Activated naive CD8-positive, alpha-beta T cell (primary cell): Measurements from ENCODE around the gene KLHDC9.
"Not testable (repeated sequence)": the region's sequence is repeated elsewhere in the genome, so short reads cannot be mapped to it uniquely, and the experiment has no call there.

Source experiments
- H3K27ac Mint-ChIP-seq: one replicate; pipeline ENCODE4 v1.8.0; 2021; ENCODE audit warnings: mixed read lengths
- H3K27me3 Mint-ChIP-seq: one replicate; pipeline ENCODE4 v1.8.0; 2021; ENCODE audit warnings: mixed read lengths
- H3K36me3 Mint-ChIP-seq: one replicate; pipeline ENCODE4 v1.8.0; 2021; ENCODE audit warnings: mixed read lengths
- H3K4me1 Mint-ChIP-seq: one replicate; pipeline ENCODE4 v1.8.0; 2021; ENCODE audit warnings: low read depth, mixed read lengths
- H3K4me3 Mint-ChIP-seq: one replicate; pipeline ENCODE4 v1.8.0; 2021; ENCODE audit warnings: mild to moderate bottlenecking, mixed read lengths
- H3K9me3 Mint-ChIP-seq: one replicate; pipeline ENCODE4 v1.8.0; 2021; ENCODE audit warnings: low read depth, mixed read lengths

KLHDC9 gene, protein sequence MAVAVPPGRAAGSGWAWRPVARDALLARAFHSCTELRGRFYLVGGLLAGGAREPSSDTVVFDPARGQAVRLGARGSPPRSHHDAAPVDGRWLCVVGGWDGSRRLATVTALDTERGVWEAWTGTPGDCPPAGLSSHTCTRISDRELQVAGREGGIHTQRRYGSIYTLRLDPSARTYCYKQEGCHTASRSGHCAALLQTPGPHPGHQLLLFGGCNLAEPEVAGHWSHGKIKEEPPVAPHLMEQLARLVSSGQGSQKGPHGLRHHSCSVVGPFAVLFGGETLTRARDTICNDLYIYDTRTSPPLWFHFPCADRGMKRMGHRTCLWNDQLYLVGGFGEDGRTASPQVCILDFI

DNA sequence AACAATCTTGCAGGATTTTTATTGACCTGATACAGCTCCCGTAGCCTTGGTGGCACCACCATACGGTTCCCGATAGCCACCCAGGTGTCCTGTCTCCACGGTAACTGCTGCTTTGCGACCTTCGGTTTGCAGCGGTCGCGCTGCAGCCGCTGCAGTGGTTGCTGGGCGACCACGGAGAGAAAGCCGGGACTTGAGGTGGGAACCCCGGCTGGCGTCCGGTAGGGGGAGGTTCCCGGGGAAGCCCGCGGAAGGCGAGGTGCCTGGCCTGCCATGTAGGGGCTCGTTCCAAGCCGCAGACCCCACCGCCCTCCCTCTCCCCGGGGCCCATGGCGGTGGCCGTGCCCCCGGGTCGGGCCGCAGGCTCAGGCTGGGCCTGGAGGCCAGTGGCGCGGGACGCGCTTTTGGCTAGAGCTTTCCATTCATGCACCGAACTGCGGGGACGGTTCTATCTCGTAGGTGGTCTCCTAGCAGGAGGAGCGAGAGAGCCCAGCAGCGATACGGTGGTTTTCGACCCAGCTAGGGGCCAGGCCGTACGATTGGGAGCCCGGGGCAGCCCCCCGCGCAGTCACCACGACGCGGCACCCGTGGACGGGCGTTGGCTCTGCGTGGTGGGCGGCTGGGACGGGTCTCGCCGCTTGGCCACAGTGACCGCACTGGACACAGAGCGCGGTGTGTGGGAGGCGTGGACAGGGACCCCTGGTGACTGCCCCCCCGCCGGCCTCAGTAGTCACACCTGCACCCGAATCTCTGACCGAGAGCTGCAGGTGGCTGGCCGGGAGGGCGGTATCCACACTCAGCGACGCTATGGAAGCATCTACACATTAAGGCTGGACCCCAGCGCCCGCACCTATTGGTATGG lies at the start of gene KLHDC9:
Gene KLHDC9, plus strand, starts transcription at position 152 of the 859 bp plus-strand sequence. Its CDS starts 175 bp downstream, at position 327.
- no peaks in the 10 kb centered on the region for H3K9me3 Mint-ChIP-seq
- H3K27me3 Mint-ChIP-seq = no peaks in the 10 kb centered on the region
- H3K4me3 Mint-ChIP-seq = peak within 1 kb of the TSS; percentile 89
- no peaks in the 10 kb centered on the region for H3K36me3 Mint-ChIP-seq
- peaks cover 36% of the 10 kb centered on the region for H3K4me1 Mint-ChIP-seq
- H3K27ac Mint-ChIP-seq = peak within 1 kb of the TSS; percentile 75

DNA sequence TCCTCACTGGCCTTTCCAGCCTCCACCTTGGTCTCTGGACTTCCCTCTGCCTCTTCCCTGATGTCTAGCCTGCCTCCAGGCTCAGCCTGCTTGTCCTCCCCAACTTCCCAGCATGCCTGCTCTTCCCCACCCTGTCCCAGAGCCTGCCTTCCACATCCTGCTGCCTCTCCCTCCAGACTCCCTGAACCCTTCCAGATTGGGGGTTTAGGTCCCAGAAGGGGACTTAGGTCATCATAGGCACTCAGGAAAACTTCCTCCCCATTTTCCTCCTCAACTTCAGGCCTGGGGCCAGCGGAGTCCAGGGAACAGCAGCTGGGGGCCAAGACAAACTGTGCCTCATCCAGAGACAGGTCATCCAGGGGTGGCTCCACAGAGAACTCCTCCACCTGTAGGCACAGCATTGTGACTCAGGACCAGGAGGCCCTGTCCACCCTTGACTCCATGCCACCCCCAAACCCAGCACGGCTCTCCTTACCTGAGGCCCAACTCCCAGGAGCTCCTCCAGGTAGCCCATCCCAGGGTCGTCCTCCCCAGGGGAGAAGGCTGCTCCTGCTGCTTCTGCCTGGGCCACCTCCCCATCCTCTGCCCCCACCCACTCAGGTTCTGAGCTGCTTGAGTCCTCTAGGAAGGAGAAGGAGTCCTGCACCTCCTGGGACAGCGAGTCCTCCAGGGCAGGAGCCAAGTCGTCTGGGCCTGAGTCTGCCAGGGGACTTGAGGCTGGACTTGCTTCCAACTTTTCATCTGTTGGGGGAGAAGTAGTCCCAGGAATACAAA lies 49.0 kb upstream of the KLHDC9 start:
- Mint-ChIP-seq H3K36me3 (peaks cover 2% of the 10 kb centered on the region), H3K4me3 (no peak overlapping the region), H3K27me3 (no peaks in the 10 kb centered on the region), H3K27ac (peak overlapping the region; percentile 47), H3K9me3 (no peaks in the 10 kb centered on the region), H3K4me1 (peaks cover 30% of the 10 kb centered on the region)

DNA sequence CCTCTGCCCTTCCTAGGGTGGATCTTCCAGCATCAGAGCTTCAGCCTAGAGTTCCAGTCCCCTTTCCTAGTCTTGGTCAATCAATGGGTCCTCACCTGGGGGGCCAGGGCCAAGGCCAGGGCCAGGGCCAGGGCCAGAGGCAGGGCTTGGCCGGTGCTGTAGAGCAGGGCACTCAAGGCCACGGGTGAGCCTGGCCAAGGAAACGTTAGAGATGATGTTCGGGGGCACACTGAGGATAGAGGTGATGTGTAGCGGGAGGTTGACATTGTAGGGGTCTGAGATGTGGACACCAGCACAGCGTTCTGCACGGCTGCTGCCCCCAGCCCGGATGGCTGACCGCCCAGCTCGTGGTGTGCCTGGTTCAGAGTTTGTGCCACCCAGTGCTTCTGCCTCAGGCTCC lies 46.9 kb upstream of the KLHDC9 start:
- Mint-ChIP-seq H3K4me3 (no peak overlapping the region), H3K36me3 (peaks cover 2% of the 10 kb centered on the region), H3K27me3 (no peaks in the 10 kb centered on the region), H3K4me1 (peaks cover 16% of the 10 kb centered on the region), H3K27ac (no peak overlapping the region), H3K9me3 (no peaks in the 10 kb centered on the region)

DNA sequence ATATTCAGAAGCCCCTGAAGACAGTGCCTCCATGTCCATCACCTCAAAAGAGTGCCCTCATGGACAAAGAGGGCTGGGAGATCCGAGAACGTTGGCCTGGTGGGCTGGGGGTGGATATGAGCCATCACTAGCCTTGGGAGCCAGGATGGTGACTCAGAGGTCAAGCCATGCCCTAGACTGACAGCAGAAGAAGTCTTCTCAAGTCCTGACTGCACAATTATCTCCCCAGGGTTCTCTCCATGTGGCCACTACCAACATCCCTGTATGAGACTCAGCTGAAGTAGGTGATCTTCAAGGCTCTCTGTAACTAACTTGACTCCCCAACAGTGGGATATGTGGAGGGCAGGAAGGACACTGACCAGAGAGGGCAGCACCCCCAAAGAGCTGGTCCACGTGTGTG lies 45.3 kb upstream of the KLHDC9 start:
- peaks cover 22% of the 10 kb centered on the region for H3K4me1 Mint-ChIP-seq
- H3K27me3 Mint-ChIP-seq = no peaks in the 10 kb centered on the region
- H3K9me3 Mint-ChIP-seq = no peaks in the 10 kb centered on the region
- H3K27ac Mint-ChIP-seq = peak overlapping the region; percentile 70
- peaks cover 2% of the 10 kb centered on the region for H3K36me3 Mint-ChIP-seq
- H3K4me3 Mint-ChIP-seq = no peak overlapping the region

DNA sequence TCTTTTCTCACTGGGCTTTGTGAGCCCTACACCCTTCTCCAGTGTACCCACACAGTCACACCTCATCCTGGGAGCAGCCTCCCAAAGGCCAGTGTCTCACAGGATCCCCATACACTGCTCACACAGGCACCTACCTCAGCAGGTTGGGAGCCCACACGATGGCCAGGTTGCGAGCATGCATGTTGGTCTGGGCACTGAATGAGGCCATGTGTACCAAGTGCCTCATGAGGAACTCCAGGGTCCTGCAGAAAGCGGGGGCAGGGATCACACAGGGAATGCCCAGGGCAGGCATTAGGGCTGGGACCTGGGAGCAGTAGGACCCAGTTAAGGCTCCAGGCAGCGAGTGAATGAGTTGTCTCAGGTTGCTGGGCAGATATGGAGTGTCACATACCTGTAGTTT lies 43.9 kb upstream of the KLHDC9 start:
- H3K27ac Mint-ChIP-seq = peak overlapping the region; percentile 41

DNA sequence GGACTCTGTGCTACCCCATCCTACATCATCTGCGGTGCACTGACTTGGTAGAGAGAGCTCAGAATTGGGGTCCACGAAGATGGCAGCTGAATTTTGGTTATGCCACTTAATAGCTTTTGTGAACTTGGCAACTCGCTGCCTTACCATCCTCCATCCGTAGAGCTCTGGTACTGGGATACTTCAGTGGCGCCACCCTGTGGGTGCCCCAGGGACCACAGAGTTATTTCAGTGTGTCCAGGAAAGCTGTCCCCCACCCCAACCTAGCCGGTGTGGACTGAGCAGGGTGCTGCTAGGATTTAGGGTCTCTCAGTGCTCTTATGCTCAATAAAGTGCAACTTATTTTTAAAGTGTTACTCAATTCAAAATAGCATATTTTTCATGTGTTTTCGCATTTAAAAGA lies 43.4 kb upstream of the KLHDC9 start:
- H3K4me3 Mint-ChIP-seq = no peak overlapping the region

More for the DNA sequence above, 43.9 kb upstream of the KLHDC9 start:
- Mint-ChIP-seq H3K27me3 (no peaks in the 10 kb centered on the region), H3K4me3 (no peak overlapping the region), H3K36me3 (peaks cover 2% of the 10 kb centered on the region), H3K4me1 (peaks cover 22% of the 10 kb centered on the region), H3K9me3 (no peaks in the 10 kb centered on the region)

DNA sequence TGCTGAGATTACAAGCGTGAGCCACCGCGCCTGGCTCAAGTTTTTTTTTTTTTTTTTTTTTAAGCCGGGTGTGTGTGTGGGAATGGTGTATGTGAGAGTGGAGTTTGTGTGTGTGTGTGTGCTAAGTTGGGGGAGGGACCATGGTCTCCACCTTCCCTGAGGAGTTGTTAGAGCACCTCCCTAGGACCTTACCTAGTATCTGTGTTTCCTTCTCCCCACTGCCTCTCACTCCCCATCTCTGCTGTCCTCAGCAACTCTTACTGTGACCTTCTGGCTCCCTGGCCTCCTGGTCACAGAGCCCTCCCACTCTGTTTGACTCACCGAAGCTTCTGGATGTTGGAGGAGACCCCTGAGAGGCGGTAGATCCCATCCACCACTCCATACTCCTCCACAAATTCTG lies 38.9 kb upstream of the KLHDC9 start:
- Mint-ChIP-seq H3K4me3 (no peak overlapping the region), H3K36me3 (no peaks in the 10 kb centered on the region), H3K9me3 (no peaks in the 10 kb centered on the region), H3K4me1 (peaks cover 57% of the 10 kb centered on the region), H3K27ac (peak overlapping the region; percentile 82), H3K27me3 (no peaks in the 10 kb centered on the region)

More for the DNA sequence above, 43.4 kb upstream of the KLHDC9 start:
- peaks cover 2% of the 10 kb centered on the region for H3K36me3 Mint-ChIP-seq
- H3K27ac Mint-ChIP-seq = peak overlapping the region; percentile 50
- peaks cover 27% of the 10 kb centered on the region for H3K4me1 Mint-ChIP-seq
- no peaks in the 10 kb centered on the region for H3K9me3 Mint-ChIP-seq
- H3K27me3 Mint-ChIP-seq = no peaks in the 10 kb centered on the region

DNA sequence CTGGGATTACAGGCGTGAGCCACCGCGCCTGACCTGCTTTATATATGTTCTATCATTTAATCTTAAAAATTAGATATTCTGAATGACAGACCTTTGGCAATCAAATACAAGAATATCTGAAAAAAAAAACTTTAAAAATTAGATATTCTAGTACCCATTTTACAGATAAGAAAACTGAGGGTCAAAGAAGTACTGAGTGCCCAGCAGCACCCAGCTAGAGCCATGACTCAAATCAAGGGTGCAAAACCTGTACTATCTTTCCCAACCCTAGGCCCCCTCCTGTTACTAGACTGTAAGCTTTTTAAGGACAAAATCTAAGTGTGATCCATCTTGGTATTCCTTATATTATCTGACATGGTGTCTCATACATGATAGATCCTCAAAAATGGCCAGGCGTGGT lies 36.7 kb upstream of the KLHDC9 start:
- Mint-ChIP-seq H3K36me3 (no peaks in the 10 kb centered on the region), H3K27me3 (no peaks in the 10 kb centered on the region)

DNA sequence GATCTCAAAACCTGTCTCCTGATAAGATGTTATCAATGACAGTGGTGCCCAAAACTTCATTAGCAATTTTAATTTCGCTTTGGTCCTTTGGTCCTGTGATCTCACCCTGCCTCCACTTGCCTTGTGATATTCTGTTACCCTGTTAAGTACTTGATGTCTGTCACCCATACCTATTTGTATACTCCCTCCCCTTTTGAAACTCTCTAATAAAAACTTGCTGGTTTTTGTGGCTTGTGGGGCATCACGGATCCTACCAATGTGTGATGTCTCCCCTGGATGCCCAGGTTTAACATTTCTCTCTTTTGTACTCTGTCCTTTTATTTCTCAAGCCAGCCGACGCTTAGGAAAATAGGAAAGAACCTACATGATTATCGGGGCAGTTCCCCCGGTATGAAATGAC lies 34.2 kb upstream of the KLHDC9 start:
- not testable (repeated sequence) for H3K27me3 Mint-ChIP-seq, H3K9me3 Mint-ChIP-seq, H3K36me3 Mint-ChIP-seq
- peak overlapping the region; percentile 73 for H3K4me3 Mint-ChIP-seq
- peaks cover 79% of the 10 kb centered on the region for H3K4me1 Mint-ChIP-seq
- peak overlapping the region; percentile 90 for H3K27ac Mint-ChIP-seq

More for the DNA sequence above, 36.7 kb upstream of the KLHDC9 start:
- no peak overlapping the region for H3K4me3 Mint-ChIP-seq
- peak overlapping the region; percentile 58 for H3K27ac Mint-ChIP-seq
- H3K4me1 Mint-ChIP-seq = peaks cover 69% of the 10 kb centered on the region
- no peaks in the 10 kb centered on the region for H3K9me3 Mint-ChIP-seq

DNA sequence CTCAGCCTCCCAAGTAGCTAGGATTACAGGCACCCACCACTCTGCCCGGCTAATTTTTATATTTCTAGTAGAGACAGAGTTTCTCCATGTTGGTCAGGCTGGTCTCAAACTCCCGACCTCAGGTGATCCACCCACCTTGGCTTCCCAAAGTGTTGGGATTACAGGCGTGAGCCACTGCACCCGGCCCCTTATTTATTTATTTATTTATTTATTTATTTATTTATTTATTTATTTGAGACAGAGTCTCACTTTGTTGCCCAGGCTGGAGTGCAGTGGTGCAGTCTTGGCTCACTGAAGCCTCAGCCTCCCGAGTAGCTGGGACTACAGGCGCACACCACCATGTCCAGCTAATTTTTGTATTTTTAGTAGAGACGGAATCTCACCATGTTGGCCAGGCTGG lies 32.5 kb upstream of the KLHDC9 start:
- not testable (repeated sequence) for H3K36me3 Mint-ChIP-seq, H3K9me3 Mint-ChIP-seq, H3K27me3 Mint-ChIP-seq
- Mint-ChIP-seq H3K4me3 (peak overlapping the region; percentile 53), H3K4me1 (peaks cover 76% of the 10 kb centered on the region), H3K27ac (peak overlapping the region; percentile 90)

DNA sequence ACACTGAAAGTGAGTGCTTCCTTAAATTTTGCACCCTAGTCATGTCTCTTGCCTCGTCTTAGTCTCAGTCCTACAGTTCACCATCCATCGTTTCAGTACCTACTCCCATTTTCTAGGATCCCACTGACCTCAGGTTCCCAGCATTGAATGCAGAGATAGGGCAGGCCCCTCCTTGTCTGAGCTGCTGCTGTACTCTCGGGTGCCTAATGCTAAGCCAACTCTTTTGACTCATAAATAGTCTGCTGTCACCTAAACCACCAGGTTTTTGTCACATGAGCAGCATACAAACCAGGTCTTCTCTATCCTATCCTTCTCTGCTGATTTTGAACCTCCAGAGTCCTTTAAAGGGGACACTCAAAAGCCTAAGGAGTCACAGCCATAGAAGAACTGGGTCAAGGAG lies 31.5 kb upstream of the KLHDC9 start:
- Mint-ChIP-seq H3K4me3 (peak overlapping the region; percentile 100), H3K9me3 (no peaks in the 10 kb centered on the region), H3K27me3 (no peaks in the 10 kb centered on the region), H3K36me3 (peaks cover 2% of the 10 kb centered on the region), H3K27ac (peak overlapping the region; percentile 93), H3K4me1 (peaks cover 77% of the 10 kb centered on the region)

DNA sequence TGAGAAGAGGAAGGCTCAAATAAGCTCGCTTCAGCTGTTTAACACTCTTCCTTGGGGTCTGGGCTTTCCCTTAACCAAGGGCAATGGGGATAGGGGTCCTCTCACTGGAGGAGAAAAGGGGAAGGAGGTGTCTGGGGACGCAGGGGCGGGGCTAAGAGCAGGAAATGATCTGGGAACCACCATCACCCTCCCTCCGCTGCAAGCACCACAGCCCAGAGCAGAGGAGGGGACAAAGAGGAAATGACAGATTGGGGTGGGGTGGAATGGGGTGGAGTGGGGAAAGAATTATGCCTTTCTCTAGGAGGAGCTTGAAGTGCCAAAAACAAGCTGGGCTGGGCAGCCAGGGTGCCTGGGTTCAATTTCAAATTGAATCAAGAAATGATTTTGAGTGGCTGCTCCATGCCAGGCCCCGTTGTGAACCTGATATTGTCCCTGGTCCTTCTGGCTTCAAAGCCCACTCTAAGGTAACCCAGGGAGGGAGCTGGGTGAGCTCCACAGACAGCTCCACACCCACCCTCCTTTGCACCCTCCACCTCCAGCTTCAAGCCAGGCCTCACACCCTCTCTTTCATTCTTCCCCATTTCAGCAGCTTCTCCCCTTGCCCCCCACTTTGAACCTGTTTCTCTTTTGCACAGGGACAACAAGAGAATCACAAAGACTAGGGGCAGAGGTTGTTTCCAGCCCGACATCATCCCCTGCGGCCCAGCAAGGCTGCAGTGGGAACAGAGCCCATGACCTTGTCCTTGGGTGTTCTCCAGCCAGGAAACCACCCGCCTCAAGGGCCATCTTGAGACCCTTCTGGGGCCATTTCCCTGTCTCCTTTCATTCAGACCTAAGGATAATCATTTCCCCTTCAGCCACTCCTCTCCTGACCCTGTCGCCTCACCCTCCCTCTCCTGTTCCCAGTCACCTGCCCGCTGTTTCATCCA lies 29.6 kb upstream of the KLHDC9 start:
- no peaks in the 10 kb centered on the region for H3K9me3 Mint-ChIP-seq
- peaks cover 70% of the 10 kb centered on the region for H3K4me1 Mint-ChIP-seq
- peaks cover 2% of the 10 kb centered on the region for H3K36me3 Mint-ChIP-seq
- H3K27ac Mint-ChIP-seq = peak overlapping the region; percentile 93
- no peaks in the 10 kb centered on the region for H3K27me3 Mint-ChIP-seq
- peak overlapping the region; percentile 100 for H3K4me3 Mint-ChIP-seq

DNA sequence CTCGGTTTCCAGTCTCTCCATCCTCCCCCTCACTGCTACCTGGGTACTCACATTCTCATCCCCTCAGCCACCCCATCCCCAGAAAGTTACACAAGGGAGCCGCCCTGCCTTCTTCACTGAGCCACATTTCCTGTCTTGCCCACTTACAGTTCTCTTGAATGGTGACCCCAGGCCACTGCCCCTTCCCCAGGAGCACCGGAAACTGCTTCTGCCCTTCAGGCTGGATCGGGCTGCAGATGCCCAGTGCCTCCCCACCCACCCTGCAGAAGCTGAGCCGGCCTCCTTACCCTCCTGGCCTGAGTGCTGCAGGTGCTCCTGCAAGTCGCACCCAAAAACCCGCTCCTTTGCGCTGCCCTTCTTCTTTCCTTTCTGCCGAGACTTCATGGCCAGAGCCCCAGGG lies 28.9 kb upstream of the KLHDC9 start:
- Mint-ChIP-seq H3K36me3 (peaks cover 2% of the 10 kb centered on the region), H3K27me3 (no peaks in the 10 kb centered on the region), H3K4me1 (peaks cover 63% of the 10 kb centered on the region), H3K27ac (peak overlapping the region; percentile 93), H3K9me3 (no peaks in the 10 kb centered on the region), H3K4me3 (peak overlapping the region; percentile 100)

DNA sequence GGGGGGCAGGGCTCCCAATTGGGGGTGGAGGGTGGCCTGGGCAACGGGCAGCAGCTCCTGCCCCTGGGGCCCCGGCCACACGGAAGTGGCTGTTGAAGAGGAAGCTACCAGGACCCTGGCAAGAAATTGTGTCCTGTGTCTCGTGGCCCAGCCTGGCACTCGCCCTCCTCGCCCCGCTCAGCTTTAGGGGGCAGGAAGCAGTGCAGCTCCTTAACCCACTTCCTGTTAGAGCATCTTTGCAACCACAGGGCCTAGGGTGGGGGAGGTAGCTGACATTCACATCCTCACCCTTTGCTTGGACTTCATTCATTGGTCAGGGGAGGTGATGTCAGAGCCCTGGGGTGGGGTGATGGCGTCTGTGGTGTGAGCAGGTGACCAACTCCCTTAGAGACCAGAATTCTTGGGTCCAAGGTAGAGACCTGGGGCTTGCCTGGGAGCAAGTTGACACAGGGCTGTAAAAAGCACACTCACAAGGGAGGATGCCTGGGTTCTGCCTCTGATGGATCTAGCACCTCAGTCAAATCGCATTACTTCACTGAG lies 28.4 kb upstream of the KLHDC9 start, which contains the start of gene ARHGAP30:
Gene ARHGAP30, minus strand, starts transcription at position 161 of the 540 bp plus-strand sequence. CDS start 267 bp downstream, outside the sequence.
- peak within 1 kb of the TSS; percentile 100 for H3K4me3 Mint-ChIP-seq

More for the DNA sequence above, 28.4 kb upstream of the KLHDC9 start, which contains the start of gene ARHGAP30:
- no peaks in the 10 kb centered on the region for H3K27me3 Mint-ChIP-seq
- H3K4me1 Mint-ChIP-seq = peaks cover 60% of the 10 kb centered on the region
- no peaks in the 10 kb centered on the region for H3K9me3 Mint-ChIP-seq
- peaks cover 2% of the 10 kb centered on the region for H3K36me3 Mint-ChIP-seq
- peak within 1 kb of the TSS; percentile 93 for H3K27ac Mint-ChIP-seq
